ENCODE results near the gene CHD5. TPM values are rescaled to one million over a fixed set of nuclear protein-coding genes. Genes with fewer than 3 reads are reported as not detected.

Gene CHD5
- polyA plus RNA-seq, 2 of the 4 experiments (the other 2 are of a cell fraction): 0.21 to 0.66 TPM

DNA sequence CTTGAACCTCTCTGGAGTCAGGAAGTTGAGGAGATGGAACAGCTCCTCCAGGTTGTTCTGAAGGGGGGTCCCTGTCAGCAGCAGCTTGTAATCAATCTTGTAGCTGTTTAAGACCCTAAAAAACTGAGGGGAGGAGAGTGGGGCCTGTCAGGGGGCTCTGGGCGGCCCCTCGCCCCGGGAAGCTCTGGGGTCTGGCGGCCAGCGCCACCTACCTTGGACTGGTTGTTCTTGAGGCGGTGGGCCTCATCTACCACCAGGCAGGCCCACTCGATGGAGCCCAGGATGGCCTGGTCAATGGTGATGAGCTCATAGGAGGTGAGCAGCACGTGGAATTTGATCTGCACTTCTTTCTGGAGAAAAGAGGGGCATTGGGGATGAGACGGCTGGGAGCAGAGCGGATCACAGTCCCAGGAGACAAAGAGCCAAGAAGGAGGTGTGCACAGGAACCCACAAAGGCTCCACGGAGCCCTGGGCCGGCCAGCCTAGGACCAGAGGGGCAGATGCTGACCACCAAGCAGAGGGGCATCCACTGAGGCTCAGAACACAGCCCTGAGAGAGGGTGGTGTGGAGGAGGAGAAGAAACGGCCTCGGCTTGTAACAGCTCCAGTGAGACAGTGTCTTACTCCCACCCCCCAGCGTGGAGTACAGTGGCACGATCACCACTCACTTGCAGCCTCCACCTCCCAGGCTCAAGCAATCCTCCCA, 43.5 kb downstream of the CHD5 start:
- POLR2A ChIA-PET: no interaction called here
- FAIRE-seq: no peak

DNA sequence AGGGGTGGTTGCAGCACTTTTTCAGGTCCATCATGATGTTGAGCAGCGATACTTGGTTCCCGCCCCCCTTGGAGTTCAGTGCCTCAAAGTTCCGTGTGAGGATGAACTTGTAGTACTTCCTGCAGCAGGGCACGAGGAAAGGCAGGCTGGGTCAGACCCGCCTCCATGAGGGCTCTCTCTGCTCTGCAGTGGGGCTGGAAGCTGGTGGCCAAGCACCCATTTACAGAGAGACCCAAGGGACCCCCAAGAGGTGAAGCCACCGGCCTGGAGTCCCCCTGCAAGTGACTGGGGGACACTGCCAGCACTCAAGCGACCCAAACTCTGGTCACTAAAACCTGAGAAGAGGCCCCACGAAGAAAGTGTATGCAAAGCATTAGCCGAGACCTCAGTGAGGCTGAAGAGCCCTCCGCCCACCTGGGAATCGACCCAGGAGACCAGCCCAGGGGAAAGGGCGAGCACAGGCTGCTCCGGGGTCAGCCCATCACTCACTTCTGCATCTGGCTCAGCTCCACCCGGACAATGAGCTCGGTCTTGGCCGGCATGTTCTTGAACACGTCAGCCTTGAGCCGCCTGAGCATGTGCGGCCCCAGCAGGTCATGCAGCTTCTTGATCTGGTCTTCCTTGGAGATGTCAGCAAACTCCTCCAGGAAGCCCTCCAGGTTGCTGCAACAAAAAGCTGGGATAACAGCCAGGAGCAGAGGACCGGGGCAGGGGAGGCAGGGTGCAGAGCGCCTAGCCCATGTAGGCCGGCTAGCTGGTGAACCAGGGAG, 45.2 kb downstream of the CHD5 start:
- Histone ChIP-seq H3K27ac (no peak overlapping the region), H3K4me1 (no peaks in the 10 kb centered on the region), H3K4me2 (no peak overlapping the region), H3K9me3 (peaks cover 6% of the 10 kb centered on the region; the same call in 1 of the 3 replicates), H3K4me3 (no peak overlapping the region)
- peak; percentile 22 for TF ChIP-seq ZFP36 (IDR thresholded peaks at IDR 0.05; ENCODE audit: borderline replicate concordance, partially characterized antibody)
- TF ChIP-seq, protein P1, sequence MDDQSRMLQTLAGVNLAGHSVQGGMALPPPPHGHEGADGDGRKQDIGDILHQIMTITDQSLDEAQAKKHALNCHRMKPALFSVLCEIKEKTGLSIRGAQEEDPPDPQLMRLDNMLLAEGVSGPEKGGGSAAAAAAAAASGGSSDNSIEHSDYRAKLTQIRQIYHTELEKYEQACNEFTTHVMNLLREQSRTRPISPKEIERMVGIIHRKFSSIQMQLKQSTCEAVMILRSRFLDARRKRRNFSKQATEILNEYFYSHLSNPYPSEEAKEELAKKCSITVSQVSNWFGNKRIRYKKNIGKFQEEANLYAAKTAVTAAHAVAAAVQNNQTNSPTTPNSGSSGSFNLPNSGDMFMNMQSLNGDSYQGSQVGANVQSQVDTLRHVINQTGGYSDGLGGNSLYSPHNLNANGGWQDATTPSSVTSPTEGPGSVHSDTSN (IDR thresholded peaks at IDR 0.05): no peak
- DNase-seq (ENCODE audit: low read depth in 1 of 2, low spot score in 1 of 2) (no peak), ATAC-seq (no peak), FAIRE-seq (no peak)
- CTCF ChIA-PET: interaction anchor here (1.3 kb wide), 1 partner anchor 26 kb away, joined by 3 read pairs; no protein-coding TSS in a partner anchor
- POLR2A ChIA-PET: no interaction called here
- 65% methylated on average over 16 of the region's 22 CpGs for WGBS (ENCODE audit: missing lambda C conversion rate)

More for the DNA sequence above, 43.5 kb downstream of the CHD5 start:
- 70% methylated on average over 10 of the region's 16 CpGs for WGBS (ENCODE audit: missing lambda C conversion rate)
- H3K4me3 ChIP-seq: no peak overlapping the region
- TF ChIP-seq MAFK (IDR thresholded peaks at IDR 0.05; ENCODE audit: partially characterized antibody) (no peak), HEYL (CRISPR knock-in tag; IDR thresholded peaks at IDR 0.05) (no peak), NPAS2 (CRISPR knock-in tag; IDR thresholded peaks at IDR 0.05; ENCODE audit: borderline replicate concordance) (no peak), FOSB (CRISPR knock-in tag; IDR thresholded peaks at IDR 0.05) (no peak), POLR2AphosphoS2 (conservative IDR thresholded peaks at IDR 0.05; ENCODE audit: low read length) (no peak), CHD2 (IDR thresholded peaks at IDR 0.05; ENCODE audit: low read length, partially characterized antibody) (no peak), ZFP36 (IDR thresholded peaks at IDR 0.05; ENCODE audit: borderline replicate concordance, partially characterized antibody) (no peak), E2F6 (IDR thresholded peaks at IDR 0.05; ENCODE audit: borderline replicate concordance, low read depth) (no peak), BHLHE40 (IDR thresholded peaks at IDR 0.05; ENCODE audit: low read depth, low read length) (no peak), SREBF2 (IDR thresholded peaks at IDR 0.05) (no peak), MYC (IDR thresholded peaks at IDR 0.05; ENCODE audit: borderline replicate concordance, low read length) (no peak), RAD21 (conservative IDR thresholded peaks at IDR 0.05 in 1 of 2, IDR thresholded peaks at IDR 0.05 in 1 of 2) (no peak), HOXA7 (CRISPR knock-in tag; IDR thresholded peaks at IDR 0.05) (no peak), CEBPB (IDR thresholded peaks at IDR 0.05) (no peak), BCL3 (IDR thresholded peaks at IDR 0.05) (no peak), SMC3 (IDR thresholded peaks at IDR 0.05) (no peak)
- H3K4me1 ChIP-seq: no peaks in the 10 kb centered on the region
- no peak for ATAC-seq
- DNase-seq (ENCODE audit: low read depth in 1 of 2, low spot score in 1 of 2): no peak
- H3K9me3 ChIP-seq: peaks cover 6% of the 10 kb centered on the region; the same call in 1 of the 3 replicates
- CTCF ChIA-PET: no interaction called here
- H3K27ac ChIP-seq: no peak overlapping the region
- H3K4me2 ChIP-seq: no peak overlapping the region

DNA sequence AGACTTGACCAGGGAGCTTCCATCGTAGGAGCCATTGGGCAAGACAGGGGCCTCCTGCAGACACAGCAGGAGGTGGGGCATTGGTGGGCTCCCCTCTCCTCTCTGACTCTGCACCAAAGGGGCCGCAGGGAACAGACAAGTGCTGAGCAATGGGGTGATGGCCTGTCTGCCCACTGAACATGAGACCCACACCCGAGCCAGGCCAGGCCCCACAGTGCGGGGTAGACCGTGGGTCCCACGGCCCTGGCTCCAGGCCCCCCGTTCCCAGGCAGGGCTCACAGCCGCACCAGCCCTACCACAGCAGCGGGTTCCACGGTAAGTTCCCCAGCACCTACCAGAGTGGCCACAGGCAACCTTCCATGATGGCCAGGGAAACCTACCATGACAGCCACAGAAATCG, 45.9 kb downstream of the CHD5 start:
- no peak overlapping the region for H3K27ac ChIP-seq
- H3K4me2 ChIP-seq: no peak overlapping the region
- DNase-seq (ENCODE audit: low read depth in 1 of 2, low spot score in 1 of 2) (no peak), FAIRE-seq (no peak), ATAC-seq (no peak)
- H3K4me3 ChIP-seq: no peak overlapping the region
- WGBS (ENCODE audit: missing lambda C conversion rate): 66% methylated on average over 7 of the region's 11 CpGs
- peaks cover 6% of the 10 kb centered on the region; the same call in 1 of the 3 replicates for H3K9me3 ChIP-seq
- CTCF ChIA-PET: interaction anchor here (1.3 kb wide), 1 partner anchor 26 kb away, joined by 3 read pairs; no protein-coding TSS in a partner anchor
- POLR2A ChIA-PET: no interaction called here
- no peak for TF ChIP-seq RFX5 (IDR thresholded peaks at IDR 0.05)
- TF ChIP-seq NR3C1 (IDR thresholded peaks at IDR 0.05): no peak
- H3K4me1 ChIP-seq: no peaks in the 10 kb centered on the region
